Liver (tissue), 3 donors: ENCODE results near the gene SMC6.

Source experiments
- EGR1 ChIP-seq, 2 donors: IDR thresholded peaks; 2 replicates each; pipeline ENCODE4 v1.6.1; 2016 to 2018; ENCODE audit warnings: antibody characterized with exemption in 2 of 2, low read depth in 2 of 2
- GABPA ChIP-seq, 2 donors: IDR thresholded peaks in 1 of 2; conservative IDR thresholded peaks in 1 of 2; 2 replicates each; pipeline ENCODE4 v1.6.1; 2016; ENCODE audit warnings: antibody characterized with exemption in 2 of 2, mild to moderate bottlenecking in 1 of 2, moderate library complexity in 1 of 2
- SP1 ChIP-seq: IDR thresholded peaks from 2 replicates; pipeline ENCODE4 v1.6.1; 2018; ENCODE audit warnings: antibody characterized with exemption, mild to moderate bottlenecking
- TF ChIP-seq, protein P1 (sequence below): fragments of 150-350 bp; IDR thresholded peaks from 2 replicates; pipeline ENCODE4 v1.5.1; 2017; ENCODE audit warnings: improper control_type of control experiment, low read depth, low read length; ENCODE audit not compliant: missing input control
- TF ChIP-seq, protein P2 (sequence below): IDR thresholded peaks from 2 replicates; pipeline ENCODE4 v1.6.1; 2016; ENCODE audit warnings: antibody characterized with exemption, mild to moderate bottlenecking
- TF ChIP-seq, protein P3 (sequence below): IDR thresholded peaks from 2 replicates; pipeline ENCODE4 v1.6.1; 2016; ENCODE audit warnings: antibody characterized with exemption
- TF ChIP-seq, protein P4 (sequence below): IDR thresholded peaks from 2 replicates; pipeline ENCODE4 v1.6.1; 2016; ENCODE audit warnings: antibody characterized with exemption
- donor health status: healthy.
- donor health status: healthy.

DNA sequence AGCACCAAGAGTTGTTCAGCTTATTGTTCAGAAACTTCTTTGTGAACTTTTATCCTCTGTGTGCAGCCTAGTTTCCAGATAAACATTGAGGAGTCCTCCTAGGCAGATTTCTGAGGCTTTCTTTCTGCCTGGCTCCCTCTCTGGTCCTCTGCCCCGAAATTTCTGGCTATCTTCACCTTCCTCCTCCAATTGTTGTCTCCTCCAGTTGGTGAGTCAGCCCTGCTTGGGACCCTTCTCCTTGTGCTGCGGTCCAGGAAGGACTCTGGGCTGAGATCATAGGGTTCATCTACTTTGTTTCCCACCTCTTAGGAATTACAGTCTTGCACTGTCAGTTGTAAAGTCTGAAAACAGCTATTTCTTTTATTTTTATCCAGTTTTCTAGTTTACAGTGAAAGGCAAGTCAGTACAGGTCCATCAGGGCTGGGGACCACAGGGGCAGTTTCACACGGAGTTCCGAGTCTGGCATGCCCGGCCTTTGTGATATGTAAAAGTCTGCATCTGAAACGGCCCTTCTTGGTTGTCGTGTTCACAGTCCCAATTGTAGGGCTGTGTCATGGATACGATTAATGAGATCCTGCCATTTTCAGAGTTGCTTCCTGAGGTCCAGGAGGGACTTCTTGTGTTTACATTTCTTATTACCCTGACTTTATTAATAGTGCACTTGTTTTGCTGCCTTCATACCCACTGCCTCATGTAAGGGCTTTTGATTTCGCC, 100.8 kb downstream of the SMC6 start:
- TF ChIP-seq, protein P1, sequence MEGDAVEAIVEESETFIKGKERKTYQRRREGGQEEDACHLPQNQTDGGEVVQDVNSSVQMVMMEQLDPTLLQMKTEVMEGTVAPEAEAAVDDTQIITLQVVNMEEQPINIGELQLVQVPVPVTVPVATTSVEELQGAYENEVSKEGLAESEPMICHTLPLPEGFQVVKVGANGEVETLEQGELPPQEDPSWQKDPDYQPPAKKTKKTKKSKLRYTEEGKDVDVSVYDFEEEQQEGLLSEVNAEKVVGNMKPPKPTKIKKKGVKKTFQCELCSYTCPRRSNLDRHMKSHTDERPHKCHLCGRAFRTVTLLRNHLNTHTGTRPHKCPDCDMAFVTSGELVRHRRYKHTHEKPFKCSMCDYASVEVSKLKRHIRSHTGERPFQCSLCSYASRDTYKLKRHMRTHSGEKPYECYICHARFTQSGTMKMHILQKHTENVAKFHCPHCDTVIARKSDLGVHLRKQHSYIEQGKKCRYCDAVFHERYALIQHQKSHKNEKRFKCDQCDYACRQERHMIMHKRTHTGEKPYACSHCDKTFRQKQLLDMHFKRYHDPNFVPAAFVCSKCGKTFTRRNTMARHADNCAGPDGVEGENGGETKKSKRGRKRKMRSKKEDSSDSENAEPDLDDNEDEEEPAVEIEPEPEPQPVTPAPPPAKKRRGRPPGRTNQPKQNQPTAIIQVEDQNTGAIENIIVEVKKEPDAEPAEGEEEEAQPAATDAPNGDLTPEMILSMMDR = no peak
- no peak for TF ChIP-seq EGR1 (IDR thresholded peaks at IDR 0.05; ENCODE audit: low read depth in 2 of 2)
- TF ChIP-seq, protein P2, sequence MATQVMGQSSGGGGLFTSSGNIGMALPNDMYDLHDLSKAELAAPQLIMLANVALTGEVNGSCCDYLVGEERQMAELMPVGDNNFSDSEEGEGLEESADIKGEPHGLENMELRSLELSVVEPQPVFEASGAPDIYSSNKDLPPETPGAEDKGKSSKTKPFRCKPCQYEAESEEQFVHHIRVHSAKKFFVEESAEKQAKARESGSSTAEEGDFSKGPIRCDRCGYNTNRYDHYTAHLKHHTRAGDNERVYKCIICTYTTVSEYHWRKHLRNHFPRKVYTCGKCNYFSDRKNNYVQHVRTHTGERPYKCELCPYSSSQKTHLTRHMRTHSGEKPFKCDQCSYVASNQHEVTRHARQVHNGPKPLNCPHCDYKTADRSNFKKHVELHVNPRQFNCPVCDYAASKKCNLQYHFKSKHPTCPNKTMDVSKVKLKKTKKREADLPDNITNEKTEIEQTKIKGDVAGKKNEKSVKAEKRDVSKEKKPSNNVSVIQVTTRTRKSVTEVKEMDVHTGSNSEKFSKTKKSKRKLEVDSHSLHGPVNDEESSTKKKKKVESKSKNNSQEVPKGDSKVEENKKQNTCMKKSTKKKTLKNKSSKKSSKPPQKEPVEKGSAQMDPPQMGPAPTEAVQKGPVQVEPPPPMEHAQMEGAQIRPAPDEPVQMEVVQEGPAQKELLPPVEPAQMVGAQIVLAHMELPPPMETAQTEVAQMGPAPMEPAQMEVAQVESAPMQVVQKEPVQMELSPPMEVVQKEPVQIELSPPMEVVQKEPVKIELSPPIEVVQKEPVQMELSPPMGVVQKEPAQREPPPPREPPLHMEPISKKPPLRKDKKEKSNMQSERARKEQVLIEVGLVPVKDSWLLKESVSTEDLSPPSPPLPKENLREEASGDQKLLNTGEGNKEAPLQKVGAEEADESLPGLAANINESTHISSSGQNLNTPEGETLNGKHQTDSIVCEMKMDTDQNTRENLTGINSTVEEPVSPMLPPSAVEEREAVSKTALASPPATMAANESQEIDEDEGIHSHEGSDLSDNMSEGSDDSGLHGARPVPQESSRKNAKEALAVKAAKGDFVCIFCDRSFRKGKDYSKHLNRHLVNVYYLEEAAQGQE = no peak
- TF ChIP-seq SP1 = no peak
- TF ChIP-seq, protein P3, sequence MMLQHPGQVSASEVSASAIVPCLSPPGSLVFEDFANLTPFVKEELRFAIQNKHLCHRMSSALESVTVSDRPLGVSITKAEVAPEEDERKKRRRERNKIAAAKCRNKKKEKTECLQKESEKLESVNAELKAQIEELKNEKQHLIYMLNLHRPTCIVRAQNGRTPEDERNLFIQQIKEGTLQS = no peak
- TF ChIP-seq GABPA (IDR thresholded peaks at IDR 0.05 in 1 of 2, conservative IDR thresholded peaks at IDR 0.05 in 1 of 2) = no peak
- TF ChIP-seq, protein P4, sequence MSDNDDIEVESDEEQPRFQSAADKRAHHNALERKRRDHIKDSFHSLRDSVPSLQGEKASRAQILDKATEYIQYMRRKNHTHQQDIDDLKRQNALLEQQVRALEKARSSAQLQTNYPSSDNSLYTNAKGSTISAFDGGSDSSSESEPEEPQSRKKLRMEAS = no peak
